Nephron (organoid): ENCODE data around the gene TCF7.

Experiments used
- H3K27ac Mint-ChIP-seq, 3 experiments: 2 replicates each; pipeline ENCODE4 v1.8.0; 2020; ENCODE audit warnings: mixed read lengths in 3 of 3, mild to moderate bottlenecking in 2 of 3, moderate library complexity in 1 of 3
- H3K27me3 Mint-ChIP-seq: 2 replicates; pipeline ENCODE4 v1.8.0; 2021; ENCODE audit warnings: low read depth, mild to moderate bottlenecking, moderate library complexity, mixed read lengths
- H3K36me3 Mint-ChIP-seq: 2 replicates; pipeline ENCODE4 v1.8.0; 2020; ENCODE audit warnings: low read depth, mixed read lengths
- H3K4me1 Mint-ChIP-seq: 2 replicates; pipeline ENCODE4 v1.8.0; 2020; ENCODE audit warnings: mixed read lengths
- H3K4me3 Mint-ChIP-seq, 3 experiments: 2 replicates each; pipeline ENCODE4 v1.8.0; 2020; ENCODE audit warnings: mild to moderate bottlenecking in 3 of 3, mixed read lengths in 3 of 3, moderate library complexity in 2 of 3
- H3K9me3 Mint-ChIP-seq: 2 replicates; pipeline ENCODE4 v1.8.0; 2020; ENCODE audit warnings: mixed read lengths
- TF ChIP-seq, protein P1 (sequence below), 3 experiments: fragments of 200-600 bp; sonication (generic); IDR thresholded peaks; one replicate each; pipeline ENCODE4 v1.5.0; 2021; ENCODE audit warnings: antibody characterized with exemption in 3 of 3; ENCODE audit not compliant: unreplicated experiment in 3 of 3

Gene TCF7

DNA sequence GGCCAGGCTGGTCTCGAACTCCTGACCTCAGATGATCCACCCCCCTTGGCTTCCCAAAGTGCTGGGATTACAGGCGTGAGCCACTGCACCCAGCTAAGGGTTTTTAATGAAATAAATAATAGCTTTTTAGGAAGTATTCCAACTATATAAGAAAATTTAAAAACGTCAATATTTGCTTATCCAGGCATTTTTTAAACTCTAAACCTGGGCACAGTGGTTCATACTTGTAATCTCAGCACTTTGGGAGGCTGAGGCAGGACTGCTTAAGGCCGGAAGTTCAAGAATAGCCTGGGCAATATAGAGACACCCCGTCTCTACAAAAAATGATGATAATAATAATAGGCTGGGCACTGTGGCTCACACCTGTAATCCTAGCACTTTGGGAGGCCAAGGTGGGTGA is 48.1 kb downstream of the TCF7 start:
- H3K9me3 Mint-ChIP-seq, result peaks cover 15% of the 10 kb centered on the region

DNA sequence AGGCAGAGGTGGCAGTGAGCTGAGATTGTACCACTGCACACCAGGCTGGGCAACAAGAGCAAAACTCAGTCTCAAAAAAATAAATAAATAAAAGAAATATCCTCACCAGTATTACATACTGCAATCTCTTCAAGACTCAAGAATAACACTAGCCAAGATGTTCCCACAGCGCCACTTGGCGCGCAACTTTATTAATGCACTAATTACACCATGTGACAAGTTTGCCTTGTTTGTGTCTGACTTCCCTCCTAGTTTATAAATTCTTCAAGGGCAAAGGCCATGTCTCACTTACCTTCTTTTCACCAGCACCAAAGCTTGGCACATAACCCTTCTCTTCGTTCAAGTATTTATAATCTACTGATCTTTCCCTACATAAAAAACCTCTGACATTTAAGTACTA is 57.5 kb downstream of the TCF7 start:
- TF ChIP-seq, protein P1, sequence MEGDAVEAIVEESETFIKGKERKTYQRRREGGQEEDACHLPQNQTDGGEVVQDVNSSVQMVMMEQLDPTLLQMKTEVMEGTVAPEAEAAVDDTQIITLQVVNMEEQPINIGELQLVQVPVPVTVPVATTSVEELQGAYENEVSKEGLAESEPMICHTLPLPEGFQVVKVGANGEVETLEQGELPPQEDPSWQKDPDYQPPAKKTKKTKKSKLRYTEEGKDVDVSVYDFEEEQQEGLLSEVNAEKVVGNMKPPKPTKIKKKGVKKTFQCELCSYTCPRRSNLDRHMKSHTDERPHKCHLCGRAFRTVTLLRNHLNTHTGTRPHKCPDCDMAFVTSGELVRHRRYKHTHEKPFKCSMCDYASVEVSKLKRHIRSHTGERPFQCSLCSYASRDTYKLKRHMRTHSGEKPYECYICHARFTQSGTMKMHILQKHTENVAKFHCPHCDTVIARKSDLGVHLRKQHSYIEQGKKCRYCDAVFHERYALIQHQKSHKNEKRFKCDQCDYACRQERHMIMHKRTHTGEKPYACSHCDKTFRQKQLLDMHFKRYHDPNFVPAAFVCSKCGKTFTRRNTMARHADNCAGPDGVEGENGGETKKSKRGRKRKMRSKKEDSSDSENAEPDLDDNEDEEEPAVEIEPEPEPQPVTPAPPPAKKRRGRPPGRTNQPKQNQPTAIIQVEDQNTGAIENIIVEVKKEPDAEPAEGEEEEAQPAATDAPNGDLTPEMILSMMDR (IDR thresholded peaks at IDR 0.05; ENCODE audit: unreplicated experiment in 3 of 3), result no peak
- H3K27ac Mint-ChIP-seq, result no peak overlapping the region
- no peaks in the 10 kb centered on the region for H3K9me3 Mint-ChIP-seq
- H3K36me3 Mint-ChIP-seq, result peaks cover 61% of the 10 kb centered on the region
- no peak overlapping the region for H3K4me3 Mint-ChIP-seq
- H3K27me3 Mint-ChIP-seq, result no peaks in the 10 kb centered on the region
- H3K4me1 Mint-ChIP-seq, result peaks cover 37% of the 10 kb centered on the region

More for the DNA sequence above, 48.1 kb downstream of the TCF7 start:
- TF ChIP-seq, protein P1 (IDR thresholded peaks at IDR 0.05; ENCODE audit: unreplicated experiment in 3 of 3), result no peak
- H3K4me3 Mint-ChIP-seq, result no peak overlapping the region
- H3K27ac Mint-ChIP-seq, result no peak overlapping the region
- H3K27me3 Mint-ChIP-seq, result no peaks in the 10 kb centered on the region
- no peaks in the 10 kb centered on the region for H3K4me1 Mint-ChIP-seq
- H3K36me3 Mint-ChIP-seq, result peaks cover 94% of the 10 kb centered on the region

DNA sequence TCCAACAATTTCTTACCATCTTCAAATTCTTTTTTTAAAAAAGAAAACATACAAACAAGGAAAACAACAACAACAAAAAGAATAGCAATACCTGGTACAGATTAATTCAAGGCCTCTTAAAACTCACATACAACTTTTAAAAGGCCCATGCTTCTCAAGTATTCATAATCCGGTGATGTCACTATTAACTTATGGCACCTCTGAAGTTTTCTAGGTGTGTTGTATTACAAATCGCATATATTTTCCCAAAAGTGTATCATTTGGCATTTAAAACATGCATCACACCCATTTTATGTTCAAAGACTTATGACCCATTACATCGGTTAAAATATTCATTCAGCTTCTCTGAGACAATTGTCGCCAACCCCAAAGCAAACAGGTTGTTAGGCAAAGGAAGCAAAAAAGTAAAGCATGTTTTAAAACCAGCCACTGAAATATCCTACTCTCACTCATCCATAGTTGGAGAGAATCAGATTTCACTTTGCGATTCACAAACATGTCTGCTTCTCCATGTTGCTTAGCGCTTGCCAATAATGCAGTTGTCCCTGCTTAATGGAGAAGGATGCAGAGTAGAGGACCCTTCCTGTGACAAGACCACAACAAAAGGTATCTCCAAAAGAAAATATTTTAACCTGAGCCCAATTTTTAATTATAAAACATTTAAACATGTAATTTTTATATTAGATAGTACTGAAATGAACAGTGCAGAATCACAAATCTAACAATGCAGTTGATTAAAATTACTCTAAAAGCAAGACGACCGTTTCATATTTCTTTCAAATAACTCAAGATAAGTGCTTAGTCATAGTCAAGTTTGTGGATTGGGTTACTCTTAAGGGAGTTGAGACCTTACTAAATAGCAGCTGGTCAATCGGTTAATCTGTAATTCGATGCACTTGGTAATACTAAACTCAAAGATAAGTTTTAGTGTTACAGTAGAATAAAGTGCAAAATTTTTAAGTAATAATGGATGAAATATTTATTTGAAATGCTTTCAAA is 60.7 kb downstream of the TCF7 start:
- H3K27me3 Mint-ChIP-seq, result peaks cover 4% of the 10 kb centered on the region
- TF ChIP-seq, protein P1 (IDR thresholded peaks at IDR 0.05; ENCODE audit: unreplicated experiment in 3 of 3), result no peak
- no peaks in the 10 kb centered on the region for H3K9me3 Mint-ChIP-seq
- peak overlapping the region; percentile 97 to 99 (median 97) for H3K4me3 Mint-ChIP-seq
- H3K36me3 Mint-ChIP-seq, result peaks cover 37% of the 10 kb centered on the region
- peaks cover 26% of the 10 kb centered on the region for H3K4me1 Mint-ChIP-seq
- H3K27ac Mint-ChIP-seq, result peak overlapping the region; percentile 99 to 100 (median 99)

DNA sequence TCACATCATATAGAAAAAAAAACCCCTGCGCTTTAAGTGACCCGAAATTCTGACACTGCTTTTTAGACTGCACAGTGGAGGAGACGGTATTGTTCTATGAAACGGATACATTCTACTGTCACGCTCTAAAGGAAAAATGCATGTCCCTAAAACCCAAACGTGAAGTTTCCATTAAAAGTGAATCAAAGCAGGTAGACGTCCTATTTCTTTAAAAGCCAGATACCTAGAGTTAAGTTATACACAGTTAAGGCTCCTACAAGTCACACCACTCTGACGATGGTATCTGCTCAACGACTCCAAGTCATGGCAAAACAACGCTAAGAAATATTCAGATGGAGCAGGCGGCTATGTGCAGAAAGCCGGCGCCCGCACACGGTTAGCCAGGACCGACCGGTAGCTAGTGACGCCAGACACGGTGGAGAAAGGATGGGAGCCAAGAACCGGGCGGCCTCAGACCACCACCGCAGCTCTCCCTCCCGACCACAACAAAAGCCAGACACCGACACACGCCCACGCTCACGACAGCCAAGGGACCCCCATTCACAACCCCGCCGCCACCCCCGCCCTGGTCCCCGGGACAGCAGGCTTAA is 61.5 kb downstream of the TCF7 start:
- TF ChIP-seq, protein P1 (IDR thresholded peaks at IDR 0.05; ENCODE audit: unreplicated experiment in 3 of 3), result no peak
- H3K4me1 Mint-ChIP-seq, result peaks cover 25% of the 10 kb centered on the region
- H3K9me3 Mint-ChIP-seq, result no peaks in the 10 kb centered on the region
- H3K27ac Mint-ChIP-seq, result peak overlapping the region; percentile 99 to 100 (median 99)
- H3K36me3 Mint-ChIP-seq, result peaks cover 28% of the 10 kb centered on the region
- peaks cover 4% of the 10 kb centered on the region for H3K27me3 Mint-ChIP-seq
- H3K4me3 Mint-ChIP-seq, result peak overlapping the region; percentile 97 to 99 (median 97)

DNA sequence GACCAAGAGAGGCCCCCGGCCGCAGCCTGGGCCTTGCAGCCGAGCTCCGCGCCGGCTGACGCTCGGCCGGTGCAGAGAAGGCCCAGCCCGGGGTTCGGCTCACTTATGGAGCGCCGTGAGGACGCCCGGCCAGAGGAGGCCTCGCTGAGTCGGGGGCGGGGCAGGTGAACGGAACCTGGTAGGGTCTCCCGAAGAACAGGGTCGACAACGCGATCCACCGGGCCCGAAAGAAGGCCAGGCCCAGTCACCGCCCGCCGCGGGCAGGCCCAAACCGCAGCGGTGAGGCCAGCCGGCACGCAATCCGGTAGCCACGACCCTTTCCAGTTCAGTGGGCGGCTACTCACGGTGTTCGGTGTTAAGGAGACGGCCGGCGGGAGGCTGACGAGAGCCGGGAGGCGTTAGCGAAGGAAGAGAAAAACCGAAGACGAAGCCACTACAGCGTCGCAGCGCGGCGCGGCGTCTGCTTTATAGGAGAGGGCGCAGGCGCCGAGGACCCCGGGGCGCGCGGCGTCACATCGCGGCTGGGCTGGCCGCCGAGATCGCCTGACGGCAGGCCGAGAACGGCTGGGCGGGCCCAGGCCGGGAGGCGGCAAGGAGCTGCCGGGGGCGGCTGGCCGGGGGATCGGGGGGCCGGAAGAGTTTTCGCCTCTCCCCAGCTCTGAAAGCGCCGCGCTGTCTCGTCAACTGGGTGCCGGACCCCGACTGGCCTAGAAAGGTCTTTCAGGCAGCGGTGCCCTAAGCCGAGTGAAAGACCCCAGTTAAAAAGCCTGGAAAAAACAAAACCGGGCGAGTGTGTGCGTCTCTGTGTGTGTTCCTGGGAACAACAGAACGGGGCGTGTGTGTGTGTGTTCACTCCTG is 62.3 kb downstream of the TCF7 start, which contains the start of gene SKP1:
TSS of gene SKP1 (minus strand) at position 440 of the 858 bp plus-strand sequence. CDS start 2,928 bp downstream, outside the sequence.
- H3K4me1 Mint-ChIP-seq, result peaks cover 18% of the 10 kb centered on the region
- peaks cover 21% of the 10 kb centered on the region for H3K36me3 Mint-ChIP-seq
- H3K27ac Mint-ChIP-seq, result peak within 1 kb of the TSS; percentile 99 to 100 (median 99)
- peak within 1 kb of the TSS; percentile 97 to 99 (median 97) for H3K4me3 Mint-ChIP-seq
- TF ChIP-seq, protein P1 (IDR thresholded peaks at IDR 0.05; ENCODE audit: unreplicated experiment in 3 of 3), result no peak
- H3K9me3 Mint-ChIP-seq, result no peaks in the 10 kb centered on the region
- H3K27me3 Mint-ChIP-seq, result peaks cover 4% of the 10 kb centered on the region
